GM23338 (cell line): ENCODE data around the gene PUM1. TPM values are rescaled to one million over a fixed set of nuclear protein-coding genes. Genes with fewer than 3 reads are reported as not detected.

Experiments used
- ATAC-seq: fragments of 200-7000 bp; cut with Tn5 transposase; 3 replicates; pipeline ENCODE4 v1.9.1; 2020
- DNase-seq: peaks from one replicate; pipeline ENCODE4 v3.0.0-alpha.2; 2015; ENCODE audit warnings: low spot score
- H2AFZ ChIP-seq: fragments of 200-600 bp; sonication (generic); 2 replicates; pipeline ENCODE4 v1.8.0; 2016; ENCODE audit warnings: antibody characterized with exemption, mild to moderate bottlenecking, moderate library complexity
- H3F3A ChIP-seq: fragments of 200-600 bp; sonication (generic); replicated peaks from 2 replicates; pipeline ENCODE4 v1.8.0; 2017; ENCODE audit warnings: antibody characterized with exemption, mixed run types, low read depth
- H3K27ac ChIP-seq: fragments of 200-600 bp; sonication (generic); 2 replicates; pipeline ENCODE4 v1.6.1; 2016; ENCODE audit warnings: low read depth
- H3K27me3 ChIP-seq: fragments of 200-600 bp; sonication (generic); 2 replicates; pipeline ENCODE4 v1.8.0; 2016; ENCODE audit warnings: mild to moderate bottlenecking, mixed run types, moderate library complexity; ENCODE audit not compliant: insufficient read depth
- H3K36me3 ChIP-seq: fragments of 200-600 bp; sonication (generic); 2 replicates; pipeline ENCODE4 v1.8.0; 2016; ENCODE audit warnings: mild to moderate bottlenecking; ENCODE audit not compliant: insufficient read depth
- H3K4me1 ChIP-seq: fragments of 200-600 bp; sonication (generic); 2 replicates; pipeline ENCODE4 v1.8.0; 2016; ENCODE audit warnings: mild to moderate bottlenecking, moderate library complexity; ENCODE audit not compliant: insufficient read depth
- H3K4me2 ChIP-seq: fragments of 200-600 bp; sonication (generic); 2 replicates; pipeline ENCODE4 v1.7.1; 2017; ENCODE audit warnings: mixed run types
- H3K4me3 ChIP-seq: fragments of 200-600 bp; sonication (generic); 2 replicates; pipeline ENCODE4 v1.6.1; 2016; ENCODE audit warnings: mixed run types
- H3K79me2 ChIP-seq: fragments of 200-600 bp; sonication (generic); replicated peaks from 2 replicates; pipeline ENCODE4 v1.8.0; 2017; ENCODE audit warnings: mild to moderate bottlenecking; ENCODE audit not compliant: insufficient read depth
- H3K9me2 ChIP-seq: fragments of 200-600 bp; sonication (generic); 2 replicates; pipeline ENCODE4 v1.8.0; 2017; ENCODE audit not compliant: insufficient read depth
- H4K20me1 ChIP-seq: fragments of 200-600 bp; sonication (generic); replicated peaks from 2 replicates; pipeline ENCODE4 v1.8.0; 2017; ENCODE audit warnings: mild to moderate bottlenecking; ENCODE audit not compliant: insufficient read depth
- H3K27ac Mint-ChIP-seq: 2 replicates; pipeline ENCODE4 v1.8.0; 2020; ENCODE audit warnings: inconsistent platforms, mild to moderate bottlenecking, moderate library complexity, mixed read lengths
- H3K27me3 Mint-ChIP-seq: 3 replicates; pipeline ENCODE4 v1.8.0; 2022; ENCODE audit warnings: low read depth, mild to moderate bottlenecking, moderate library complexity, mixed read lengths, inconsistent platforms; ENCODE audit not compliant: insufficient read depth, poor library complexity
- H3K36me3 Mint-ChIP-seq: 3 replicates; pipeline ENCODE4 v1.8.0; 2021; ENCODE audit warnings: low read depth, mild to moderate bottlenecking, inconsistent platforms, moderate library complexity, mixed read lengths
- H3K4me1 Mint-ChIP-seq: 3 replicates; pipeline ENCODE4 v1.8.0; 2020; ENCODE audit warnings: mild to moderate bottlenecking, inconsistent platforms, mixed read lengths
- H3K4me3 Mint-ChIP-seq: 3 replicates; pipeline ENCODE4 v1.8.0; 2021; ENCODE audit warnings: moderate library complexity, mild to moderate bottlenecking, inconsistent platforms, mixed read lengths
- H3K9me3 Mint-ChIP-seq: 3 replicates; pipeline ENCODE4 v1.8.0; 2020; ENCODE audit warnings: moderate library complexity, mild to moderate bottlenecking, inconsistent platforms, mixed read lengths
- CREB1 ChIP-seq: fragments of 250-450 bp; sonication (Bioruptor Pico); IDR thresholded peaks from 2 replicates; pipeline ENCODE4 v1.5.0; 2020; ENCODE audit warnings: low read depth, mild to moderate bottlenecking, moderate library complexity
- EZH2 ChIP-seq: fragments of 200-600 bp; sonication (generic); IDR thresholded peaks from one replicate; pipeline ENCODE4 v1.8.0; 2017; ENCODE audit warnings: antibody characterized with exemption, mild to moderate bottlenecking, low read depth; ENCODE audit not compliant: unreplicated experiment
- EZH2phosphoT487 ChIP-seq: fragments of 200-600 bp; sonication (generic); IDR thresholded peaks from one replicate; pipeline ENCODE4 v1.8.1; 2018; ENCODE audit warnings: antibody characterized with exemption; ENCODE audit not compliant: unreplicated experiment
- JUNB ChIP-seq: IDR thresholded peaks from one replicate; pipeline ENCODE4 v1.6.1; 2016; ENCODE audit warnings: antibody characterized with exemption; ENCODE audit not compliant: unreplicated experiment
- NANOG ChIP-seq: IDR thresholded peaks from 2 replicates; pipeline ENCODE4 v1.6.1; 2016; ENCODE audit warnings: antibody characterized with exemption, borderline replicate concordance
- POLR2AphosphoS5 ChIP-seq: IDR thresholded peaks from 2 replicates; pipeline ENCODE4 v1.6.1; 2016; ENCODE audit warnings: antibody characterized with exemption, low read depth
- STAT1 ChIP-seq: IDR thresholded peaks from one replicate; pipeline ENCODE4 v1.6.1; 2016; ENCODE audit warnings: antibody characterized with exemption; ENCODE audit not compliant: unreplicated experiment
- ZNF114 ChIP-seq: fragments of 250-450 bp; sonication (Bioruptor Pico); IDR thresholded peaks from 2 replicates; pipeline ENCODE4 v1.5.0; 2020; ENCODE audit warnings: mild to moderate bottlenecking, moderate library complexity
- ZNF331 ChIP-seq: fragments of 250-450 bp; sonication (Bioruptor Pico); IDR thresholded peaks from 2 replicates; pipeline ENCODE4 v1.5.0; 2020; ENCODE audit warnings: low read depth, mild to moderate bottlenecking, moderate library complexity
- polyA plus RNA-seq: library from polyadenylated mRNA; unstranded; fragments of >200 nt; fragmentation: Nextera tagmentation; extraction: Ambion mirVana; gene quantifications from 2 replicates; pipeline ENCODE4 v1.2.1, GENCODE V29; 2016
- total RNA-seq: library from RNA; depleted of rRNA; stranded (reverse); fragments of >200 nt; shearing (Covaris generic); gene quantifications from 2 replicates; pipeline ENCODE4 v1.2.3, GENCODE V29; 2014
- TF ChIP-seq, protein P1 (sequence below): IDR thresholded peaks from one replicate; pipeline ENCODE4 v1.6.1; 2018; ENCODE audit warnings: antibody characterized with exemption; ENCODE audit not compliant: unreplicated experiment
- TF ChIP-seq, protein P2 (sequence below), 2 experiments: fragments of 200-600 bp in 1 of 2; sonication (generic) in 1 of 2; conservative IDR thresholded peaks; 2 replicates each; pipeline versions ENCODE4 v1.5.1 to v1.6.1; 2016 to 2017; ENCODE audit warnings: antibody characterized with exemption in 2 of 2, low read depth in 2 of 2, mild to moderate bottlenecking in 2 of 2, moderate library complexity in 1 of 2
- TF ChIP-seq, protein P3 (sequence below): fragments of 250-450 bp; sonication (Bioruptor Pico); IDR thresholded peaks from 2 replicates; pipeline ENCODE4 v1.5.0; 2020; ENCODE audit warnings: mild to moderate bottlenecking, moderate library complexity
- TF ChIP-seq, protein P4 (sequence below): IDR thresholded peaks from 2 replicates; pipeline ENCODE4 v1.6.1; 2016; ENCODE audit warnings: antibody characterized with exemption

Gene PUM1
- total and polyA plus RNA-seq, 2 experiments from 2014 or later = 44.4 to 117 TPM

DNA sequence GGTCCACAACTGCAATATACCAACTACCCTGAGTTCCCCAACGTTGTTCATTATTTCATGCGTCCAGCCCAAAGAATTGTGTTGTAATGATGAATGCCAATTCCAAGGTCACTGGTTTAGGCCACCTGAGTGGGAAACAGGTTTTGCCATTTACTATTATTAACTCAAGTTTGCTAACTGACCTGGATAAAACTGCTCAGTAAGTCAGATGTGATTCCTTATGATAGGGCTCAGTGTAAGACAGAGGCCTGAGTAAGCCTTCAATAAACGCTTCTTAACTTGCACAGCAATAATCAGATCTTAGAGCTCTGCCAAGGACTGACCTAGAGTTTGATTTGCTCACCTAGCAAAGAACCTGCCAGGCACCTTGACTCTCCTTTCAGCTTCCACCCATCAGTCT lies 10.0 kb downstream of the PUM1 start:
- no peak for ATAC-seq
- Histone ChIP-seq H2AFZ (no peak overlapping the region), H3K79me2 (peaks cover 100% of the 10 kb centered on the region), H3K27me3 (no peaks in the 10 kb centered on the region), H3K36me3 (peaks cover 33% of the 10 kb centered on the region), H4K20me1 (peaks cover 95% of the 10 kb centered on the region), H3F3A (0 out of 2 replicates have a peak, but pooled peaks cover 12% of the 10 kb centered on the region), H3K4me1 (peaks cover 13% of the 10 kb centered on the region), H3K4me2 (0 out of 2 replicates have a peak overlapping the region, but pooled peaks have one; percentile 22), H3K4me3 (no peak overlapping the region), H3K27ac (peak overlapping the region; percentile 55; the same call in 1 of the 2 replicates), H3K9me2 (no peaks in the 10 kb centered on the region)
- Mint-ChIP-seq H3K4me3 (no peak overlapping the region), H3K9me3 (no peaks in the 10 kb centered on the region), H3K27me3 (peaks cover 6% of the 10 kb centered on the region), H3K36me3 (peaks cover 77% of the 10 kb centered on the region), H3K27ac (no peak overlapping the region), H3K4me1 (peaks cover 17% of the 10 kb centered on the region; the same call in 2 of the 3 replicates)
- TF ChIP-seq CREB1 (CRISPR knock-in tag) = no peak
- TF ChIP-seq POLR2AphosphoS5 = no peak
- TF ChIP-seq ZNF331 = no peak
- no peak for TF ChIP-seq NANOG
- no peak for TF ChIP-seq JUNB
- TF ChIP-seq, protein P1, sequence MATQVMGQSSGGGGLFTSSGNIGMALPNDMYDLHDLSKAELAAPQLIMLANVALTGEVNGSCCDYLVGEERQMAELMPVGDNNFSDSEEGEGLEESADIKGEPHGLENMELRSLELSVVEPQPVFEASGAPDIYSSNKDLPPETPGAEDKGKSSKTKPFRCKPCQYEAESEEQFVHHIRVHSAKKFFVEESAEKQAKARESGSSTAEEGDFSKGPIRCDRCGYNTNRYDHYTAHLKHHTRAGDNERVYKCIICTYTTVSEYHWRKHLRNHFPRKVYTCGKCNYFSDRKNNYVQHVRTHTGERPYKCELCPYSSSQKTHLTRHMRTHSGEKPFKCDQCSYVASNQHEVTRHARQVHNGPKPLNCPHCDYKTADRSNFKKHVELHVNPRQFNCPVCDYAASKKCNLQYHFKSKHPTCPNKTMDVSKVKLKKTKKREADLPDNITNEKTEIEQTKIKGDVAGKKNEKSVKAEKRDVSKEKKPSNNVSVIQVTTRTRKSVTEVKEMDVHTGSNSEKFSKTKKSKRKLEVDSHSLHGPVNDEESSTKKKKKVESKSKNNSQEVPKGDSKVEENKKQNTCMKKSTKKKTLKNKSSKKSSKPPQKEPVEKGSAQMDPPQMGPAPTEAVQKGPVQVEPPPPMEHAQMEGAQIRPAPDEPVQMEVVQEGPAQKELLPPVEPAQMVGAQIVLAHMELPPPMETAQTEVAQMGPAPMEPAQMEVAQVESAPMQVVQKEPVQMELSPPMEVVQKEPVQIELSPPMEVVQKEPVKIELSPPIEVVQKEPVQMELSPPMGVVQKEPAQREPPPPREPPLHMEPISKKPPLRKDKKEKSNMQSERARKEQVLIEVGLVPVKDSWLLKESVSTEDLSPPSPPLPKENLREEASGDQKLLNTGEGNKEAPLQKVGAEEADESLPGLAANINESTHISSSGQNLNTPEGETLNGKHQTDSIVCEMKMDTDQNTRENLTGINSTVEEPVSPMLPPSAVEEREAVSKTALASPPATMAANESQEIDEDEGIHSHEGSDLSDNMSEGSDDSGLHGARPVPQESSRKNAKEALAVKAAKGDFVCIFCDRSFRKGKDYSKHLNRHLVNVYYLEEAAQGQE = no peak
- no peak for TF ChIP-seq ZNF114
- no peak for TF ChIP-seq EZH2
- TF ChIP-seq STAT1 = no peak
- TF ChIP-seq, protein P2, sequence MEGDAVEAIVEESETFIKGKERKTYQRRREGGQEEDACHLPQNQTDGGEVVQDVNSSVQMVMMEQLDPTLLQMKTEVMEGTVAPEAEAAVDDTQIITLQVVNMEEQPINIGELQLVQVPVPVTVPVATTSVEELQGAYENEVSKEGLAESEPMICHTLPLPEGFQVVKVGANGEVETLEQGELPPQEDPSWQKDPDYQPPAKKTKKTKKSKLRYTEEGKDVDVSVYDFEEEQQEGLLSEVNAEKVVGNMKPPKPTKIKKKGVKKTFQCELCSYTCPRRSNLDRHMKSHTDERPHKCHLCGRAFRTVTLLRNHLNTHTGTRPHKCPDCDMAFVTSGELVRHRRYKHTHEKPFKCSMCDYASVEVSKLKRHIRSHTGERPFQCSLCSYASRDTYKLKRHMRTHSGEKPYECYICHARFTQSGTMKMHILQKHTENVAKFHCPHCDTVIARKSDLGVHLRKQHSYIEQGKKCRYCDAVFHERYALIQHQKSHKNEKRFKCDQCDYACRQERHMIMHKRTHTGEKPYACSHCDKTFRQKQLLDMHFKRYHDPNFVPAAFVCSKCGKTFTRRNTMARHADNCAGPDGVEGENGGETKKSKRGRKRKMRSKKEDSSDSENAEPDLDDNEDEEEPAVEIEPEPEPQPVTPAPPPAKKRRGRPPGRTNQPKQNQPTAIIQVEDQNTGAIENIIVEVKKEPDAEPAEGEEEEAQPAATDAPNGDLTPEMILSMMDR (conservative IDR thresholded peaks at IDR 0.05; ENCODE audit: low read depth in 2 of 2) = no peak
- TF ChIP-seq, protein P3, sequence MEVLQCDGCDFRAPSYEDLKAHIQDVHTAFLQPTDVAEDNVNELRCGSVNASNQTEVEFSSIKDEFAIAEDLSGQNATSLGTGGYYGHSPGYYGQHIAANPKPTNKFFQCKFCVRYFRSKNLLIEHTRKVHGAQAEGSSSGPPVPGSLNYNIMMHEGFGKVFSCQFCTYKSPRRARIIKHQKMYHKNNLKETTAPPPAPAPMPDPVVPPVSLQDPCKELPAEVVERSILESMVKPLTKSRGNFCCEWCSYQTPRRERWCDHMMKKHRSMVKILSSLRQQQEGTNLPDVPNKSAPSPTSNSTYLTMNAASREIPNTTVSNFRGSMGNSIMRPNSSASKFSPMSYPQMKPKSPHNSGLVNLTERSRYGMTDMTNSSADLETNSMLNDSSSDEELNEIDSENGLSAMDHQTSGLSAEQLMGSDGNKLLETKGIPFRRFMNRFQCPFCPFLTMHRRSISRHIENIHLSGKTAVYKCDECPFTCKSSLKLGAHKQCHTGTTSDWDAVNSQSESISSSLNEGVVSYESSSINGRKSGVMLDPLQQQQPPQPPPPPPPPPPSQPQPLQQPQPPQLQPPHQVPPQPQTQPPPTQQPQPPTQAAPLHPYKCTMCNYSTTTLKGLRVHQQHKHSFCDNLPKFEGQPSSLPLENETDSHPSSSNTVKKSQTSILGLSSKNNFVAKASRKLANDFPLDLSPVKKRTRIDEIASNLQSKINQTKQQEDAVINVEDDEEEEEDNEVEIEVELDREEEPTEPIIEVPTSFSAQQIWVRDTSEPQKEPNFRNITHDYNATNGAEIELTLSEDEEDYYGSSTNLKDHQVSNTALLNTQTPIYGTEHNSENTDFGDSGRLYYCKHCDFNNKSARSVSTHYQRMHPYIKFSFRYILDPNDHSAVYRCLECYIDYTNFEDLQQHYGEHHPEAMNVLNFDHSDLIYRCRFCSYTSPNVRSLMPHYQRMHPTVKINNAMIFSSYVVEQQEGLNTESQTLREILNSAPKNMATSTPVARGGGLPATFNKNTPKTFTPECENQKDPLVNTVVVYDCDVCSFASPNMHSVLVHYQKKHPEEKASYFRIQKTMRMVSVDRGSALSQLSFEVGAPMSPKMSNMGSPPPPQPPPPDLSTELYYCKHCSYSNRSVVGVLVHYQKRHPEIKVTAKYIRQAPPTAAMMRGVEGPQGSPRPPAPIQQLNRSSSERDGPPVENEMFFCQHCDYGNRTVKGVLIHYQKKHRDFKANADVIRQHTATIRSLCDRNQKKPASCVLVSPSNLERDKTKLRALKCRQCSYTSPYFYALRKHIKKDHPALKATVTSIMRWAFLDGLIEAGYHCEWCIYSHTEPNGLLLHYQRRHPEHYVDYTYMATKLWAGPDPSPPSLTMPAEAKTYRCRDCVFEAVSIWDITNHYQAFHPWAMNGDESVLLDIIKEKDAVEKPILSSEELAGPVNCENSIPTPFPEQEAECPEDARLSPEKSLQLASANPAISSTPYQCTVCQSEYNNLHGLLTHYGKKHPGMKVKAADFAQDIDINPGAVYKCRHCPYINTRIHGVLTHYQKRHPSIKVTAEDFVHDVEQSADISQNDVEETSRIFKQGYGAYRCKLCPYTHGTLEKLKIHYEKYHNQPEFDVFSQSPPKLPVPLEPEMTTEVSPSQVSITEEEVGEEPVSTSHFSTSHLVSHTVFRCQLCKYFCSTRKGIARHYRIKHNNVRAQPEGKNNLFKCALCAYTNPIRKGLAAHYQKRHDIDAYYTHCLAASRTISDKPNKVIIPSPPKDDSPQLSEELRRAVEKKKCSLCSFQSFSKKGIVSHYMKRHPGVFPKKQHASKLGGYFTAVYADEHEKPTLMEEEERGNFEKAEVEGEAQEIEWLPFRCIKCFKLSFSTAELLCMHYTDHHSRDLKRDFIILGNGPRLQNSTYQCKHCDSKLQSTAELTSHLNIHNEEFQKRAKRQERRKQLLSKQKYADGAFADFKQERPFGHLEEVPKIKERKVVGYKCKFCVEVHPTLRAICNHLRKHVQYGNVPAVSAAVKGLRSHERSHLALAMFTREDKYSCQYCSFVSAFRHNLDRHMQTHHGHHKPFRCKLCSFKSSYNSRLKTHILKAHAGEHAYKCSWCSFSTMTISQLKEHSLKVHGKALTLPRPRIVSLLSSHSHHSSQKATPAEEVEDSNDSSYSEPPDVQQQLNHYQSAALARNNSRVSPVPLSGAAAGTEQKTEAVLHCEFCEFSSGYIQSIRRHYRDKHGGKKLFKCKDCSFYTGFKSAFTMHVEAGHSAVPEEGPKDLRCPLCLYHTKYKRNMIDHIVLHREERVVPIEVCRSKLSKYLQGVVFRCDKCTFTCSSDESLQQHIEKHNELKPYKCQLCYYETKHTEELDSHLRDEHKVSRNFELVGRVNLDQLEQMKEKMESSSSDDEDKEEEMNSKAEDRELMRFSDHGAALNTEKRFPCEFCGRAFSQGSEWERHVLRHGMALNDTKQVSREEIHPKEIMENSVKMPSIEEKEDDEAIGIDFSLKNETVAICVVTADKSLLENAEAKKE = no peak
- TF ChIP-seq, protein P4, sequence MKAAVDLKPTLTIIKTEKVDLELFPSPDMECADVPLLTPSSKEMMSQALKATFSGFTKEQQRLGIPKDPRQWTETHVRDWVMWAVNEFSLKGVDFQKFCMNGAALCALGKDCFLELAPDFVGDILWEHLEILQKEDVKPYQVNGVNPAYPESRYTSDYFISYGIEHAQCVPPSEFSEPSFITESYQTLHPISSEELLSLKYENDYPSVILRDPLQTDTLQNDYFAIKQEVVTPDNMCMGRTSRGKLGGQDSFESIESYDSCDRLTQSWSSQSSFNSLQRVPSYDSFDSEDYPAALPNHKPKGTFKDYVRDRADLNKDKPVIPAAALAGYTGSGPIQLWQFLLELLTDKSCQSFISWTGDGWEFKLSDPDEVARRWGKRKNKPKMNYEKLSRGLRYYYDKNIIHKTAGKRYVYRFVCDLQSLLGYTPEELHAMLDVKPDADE = no peak
- TF ChIP-seq EZH2phosphoT487 = no peak
- DNase-seq = no peak
